Adrenal gland (tissue), 12 donors: Measurements from ENCODE around the gene UBE2E2. TPM values are rescaled to one million over a fixed set of nuclear protein-coding genes. Genes with fewer than 3 reads are reported as not detected.

Experiments
- DNase-seq, 7 donors: peaks; one replicate each; pipeline ENCODE4 v3.0.0-alpha.2; 2019 to 2020
- H3K27ac ChIP-seq, 5 donors: fragments of 200-600 bp; sonication (generic) in 4 of 5; 1 replicate in 3 of 5; 2 replicates in 2 of 5; pipeline versions ENCODE4 v1.5.1 to v1.8.0; 2016 to 2020; ENCODE audit warnings: mild to moderate bottlenecking in 1 of 5
- H3K27me3 ChIP-seq: fragments of 200-600 bp; 2 replicates; pipeline ENCODE4 v1.8.0; 2021
- H3K36me3 ChIP-seq, 2 donors: fragments of 200-600 bp; replicated peaks in 1 of 2; 1 replicate in 1 of 2; 2 replicates in 1 of 2; pipeline versions ENCODE4 v1.5.1 to v1.8.0; 2018 to 2022
- H3K4me1 ChIP-seq, 2 donors: fragments of 200-600 bp; replicated peaks in 1 of 2; 1 replicate in 1 of 2; 2 replicates in 1 of 2; pipeline versions ENCODE4 v1.5.1 to v1.8.0; 2018 to 2021
- H3K4me3 ChIP-seq, 4 donors: fragments of 200-600 bp; sonication (generic) in 3 of 4; one replicate each; pipeline ENCODE4 v1.5.1; 2016 to 2018
- H3K9me3 ChIP-seq, 3 donors: fragments of 200-600 bp; sonication (generic) in 1 of 3; replicated peaks in 1 of 3; 1 replicate in 2 of 3; 2 replicates in 1 of 3; pipeline versions ENCODE4 v1.5.1 to v1.8.0; 2016 to 2021
- POLR2A ChIP-seq, 2 donors: fragments of 450-650 bp; IDR thresholded peaks; one replicate each; pipeline ENCODE4 v1.6.1; 2017; ENCODE audit warnings: antibody characterized with exemption in 2 of 2, mild to moderate bottlenecking in 2 of 2, moderate library complexity in 1 of 2
- WGBS, 4 donors: extraction: QIAGEN DNeasy Blood & Tissue Kit in 2 of 4; methylation state at CpG; one replicate each; pipeline versions ENCODE4 v1.1.5 to v1.1.7; 2013 to 2017; 5-methylcytosine and 5-hydroxymethylcytosine counted together
- intact Hi-C, 2 donors: fragments of 100-400 bp; cut with DNase I; formaldehyde crosslinking; loops; one replicate each; pipeline versions ENCODE4 v1.14.1 to v1.15.0; 2022 to 2023
- polyA plus RNA-seq, 3 donors: library from polyadenylated mRNA; stranded (reverse); fragments of 200-250 nt in 2 of 3; fragments of 350-450 nt in 1 of 3; fragmentation: Illumina TruSeq in 1 of 3; extraction: RNeasy Lipid Tissue Mini Kit (QIAGEN cat#74804) in 1 of 3; gene quantifications; one replicate each; pipeline ENCODE4 v1.2.3, GENCODE V29; 2013 to 2014
- total RNA-seq, 9 donors: library from RNA; depleted of rRNA in 4 of 9; stranded (reverse); fragments of >200 nt in 4 of 9; fragments of 120-200 nt in 1 of 9; fragmentation: NEBNext Ultra II Directional in 1 of 9; extraction: Animal tissue kit (Norgen Biotek cat#: 25700) in 1 of 9; gene quantifications; one replicate each; pipeline versions ENCODE4 v1.1.0 to v1.2.4, GENCODE V29; 2013 to 2023
- TF ChIP-seq, protein P1 (sequence below), 6 experiments: fragments of 450-650 bp in 4 of 6; fragments of 200-600 bp in 2 of 6; sonication (generic) in 1 of 6; IDR thresholded peaks; 1 replicate in 5 of 6; 2 replicates in 1 of 6; pipeline versions ENCODE4 v1.5.1 to v1.8.0; 2016 to 2021; ENCODE audit warnings: antibody characterized with exemption in 6 of 6, mild to moderate bottlenecking in 2 of 6, moderate library complexity in 1 of 6
- donor health status: healthy with polysubstance abuse.
- donor health status: Bipolar disorder and iron deficiency.
- donor health status: DM: yes; HTN: yes; CAD: no.
- donor health status: DM: no; HTN: no; CAD: no.
- donor health status: DM: no; HTN: no; CAD: no.
- donor health status: DM: yes; HTN: yes; CAD: no.

Gene UBE2E2
- total and polyA plus RNA-seq, 12 donors = 9.3 to 29.6 (median 20.7) TPM

GRCh38 chr3:23325466-23326065, 122.4 kb downstream of the UBE2E2 start:
- no peaks in the 10 kb centered on the region for H3K27me3 ChIP-seq
- no peak overlapping the region for H3K27ac ChIP-seq
- no peak for TF ChIP-seq POLR2A (IDR thresholded peaks at IDR 0.05)
- TF ChIP-seq, protein P1, sequence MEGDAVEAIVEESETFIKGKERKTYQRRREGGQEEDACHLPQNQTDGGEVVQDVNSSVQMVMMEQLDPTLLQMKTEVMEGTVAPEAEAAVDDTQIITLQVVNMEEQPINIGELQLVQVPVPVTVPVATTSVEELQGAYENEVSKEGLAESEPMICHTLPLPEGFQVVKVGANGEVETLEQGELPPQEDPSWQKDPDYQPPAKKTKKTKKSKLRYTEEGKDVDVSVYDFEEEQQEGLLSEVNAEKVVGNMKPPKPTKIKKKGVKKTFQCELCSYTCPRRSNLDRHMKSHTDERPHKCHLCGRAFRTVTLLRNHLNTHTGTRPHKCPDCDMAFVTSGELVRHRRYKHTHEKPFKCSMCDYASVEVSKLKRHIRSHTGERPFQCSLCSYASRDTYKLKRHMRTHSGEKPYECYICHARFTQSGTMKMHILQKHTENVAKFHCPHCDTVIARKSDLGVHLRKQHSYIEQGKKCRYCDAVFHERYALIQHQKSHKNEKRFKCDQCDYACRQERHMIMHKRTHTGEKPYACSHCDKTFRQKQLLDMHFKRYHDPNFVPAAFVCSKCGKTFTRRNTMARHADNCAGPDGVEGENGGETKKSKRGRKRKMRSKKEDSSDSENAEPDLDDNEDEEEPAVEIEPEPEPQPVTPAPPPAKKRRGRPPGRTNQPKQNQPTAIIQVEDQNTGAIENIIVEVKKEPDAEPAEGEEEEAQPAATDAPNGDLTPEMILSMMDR (IDR thresholded peaks at IDR 0.05) = no peak
- intact Hi-C loops = no loop called here
- H3K36me3 ChIP-seq = no peaks in the 10 kb centered on the region
- H3K9me3 ChIP-seq = no peaks in the 10 kb centered on the region
- peaks cover 0 to 10% of the 10 kb centered on the region in 2 donors for H3K4me1 ChIP-seq
- 78 to 83% (median 80%) methylated on average over 4 of the region's 4 CpGs for WGBS, 4 donors
- H3K4me3 ChIP-seq = no peak overlapping the region
- DNase-seq = no peak

GRCh38 chr3:23329471-23330105, 126.5 kb downstream of the UBE2E2 start:
- 73 to 88% (median 86%) methylated on average over 6 of the region's 6 CpGs for whole genome bisulfite sequencing, 4 donors
- Histone ChIP-seq H3K27me3 (no peaks in the 10 kb centered on the region), H3K27ac (no peak overlapping the region), H3K4me1 (peaks cover 0 to 8% of the 10 kb centered on the region in 2 donors), H3K9me3 (no peaks in the 10 kb centered on the region), H3K36me3 (no peaks in the 10 kb centered on the region), H3K4me3 (no peak overlapping the region)
- TF ChIP-seq, protein P1 (IDR thresholded peaks at IDR 0.05) = no peak
- TF ChIP-seq POLR2A (IDR thresholded peaks at IDR 0.05) = no peak
- no peak for DNase-seq
- intact Hi-C loops = no loop called here

- WGBS, 4 donors = 84 to 92% (median 88%) methylated on average over 1 of the region's 1 CpG
- Histone ChIP-seq H3K27ac (no peak overlapping the region), H3K36me3 (no peaks in the 10 kb centered on the region), H3K27me3 (no peaks in the 10 kb centered on the region), H3K4me3 (no peak overlapping the region), H3K9me3 (no peaks in the 10 kb centered on the region), H3K4me1 (no peaks in the 10 kb centered on the region)
- no peak for DNase-seq
- intact Hi-C loops = no loop called here
- TF ChIP-seq POLR2A (IDR thresholded peaks at IDR 0.05) = no peak
- TF ChIP-seq, protein P1 (IDR thresholded peaks at IDR 0.05) = no peak
Observed at GRCh38 chr3:23330568-23330967, 127.4 kb downstream of the UBE2E2 start.

- H3K4me1 ChIP-seq = no peaks in the 10 kb centered on the region
- intact Hi-C loops = no loop called here
- no peaks in the 10 kb centered on the region for H3K27me3 ChIP-seq
- no peak overlapping the region for H3K27ac ChIP-seq
- 64 to 82% (median 69%) methylated on average over 1 of the region's 1 CpG for WGBS, 4 donors
- no peaks in the 10 kb centered on the region for H3K36me3 ChIP-seq
- no peak overlapping the region for H3K4me3 ChIP-seq
- no peak for DNase-seq
- TF ChIP-seq, protein P1 (IDR thresholded peaks at IDR 0.05) = no peak
- no peak for TF ChIP-seq POLR2A (IDR thresholded peaks at IDR 0.05)
- H3K9me3 ChIP-seq = no peaks in the 10 kb centered on the region
Observed at GRCh38 chr3:23331141-23331935, 128.2 kb downstream of the UBE2E2 start.
